Measurements from ENCODE around the gene TAF13.

DNA sequence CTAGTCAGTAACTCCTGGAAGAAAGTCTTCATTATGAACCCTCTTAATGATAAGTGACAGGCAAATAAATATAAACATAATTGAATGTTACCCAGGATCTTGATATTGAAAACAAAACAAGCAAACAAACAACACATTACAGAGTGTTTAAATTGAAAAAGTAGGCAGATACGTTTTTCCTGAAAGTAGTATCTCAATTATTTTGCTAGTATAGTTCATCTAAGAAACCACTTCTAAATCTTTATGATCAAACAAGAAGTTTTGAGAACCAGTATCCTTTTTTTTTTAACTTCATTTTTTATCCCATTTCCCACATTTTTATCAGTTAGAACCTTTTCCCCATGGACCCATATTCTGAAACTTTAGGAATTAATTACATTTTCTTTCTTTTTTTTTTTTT is 30.2 kb downstream of the TAF13 start:
- TF ChIP-seq EZH2 (IDR thresholded peaks at IDR 0.05; ENCODE audit: borderline replicate concordance, low read length) = no peak
- TF ChIP-seq, protein P1, sequence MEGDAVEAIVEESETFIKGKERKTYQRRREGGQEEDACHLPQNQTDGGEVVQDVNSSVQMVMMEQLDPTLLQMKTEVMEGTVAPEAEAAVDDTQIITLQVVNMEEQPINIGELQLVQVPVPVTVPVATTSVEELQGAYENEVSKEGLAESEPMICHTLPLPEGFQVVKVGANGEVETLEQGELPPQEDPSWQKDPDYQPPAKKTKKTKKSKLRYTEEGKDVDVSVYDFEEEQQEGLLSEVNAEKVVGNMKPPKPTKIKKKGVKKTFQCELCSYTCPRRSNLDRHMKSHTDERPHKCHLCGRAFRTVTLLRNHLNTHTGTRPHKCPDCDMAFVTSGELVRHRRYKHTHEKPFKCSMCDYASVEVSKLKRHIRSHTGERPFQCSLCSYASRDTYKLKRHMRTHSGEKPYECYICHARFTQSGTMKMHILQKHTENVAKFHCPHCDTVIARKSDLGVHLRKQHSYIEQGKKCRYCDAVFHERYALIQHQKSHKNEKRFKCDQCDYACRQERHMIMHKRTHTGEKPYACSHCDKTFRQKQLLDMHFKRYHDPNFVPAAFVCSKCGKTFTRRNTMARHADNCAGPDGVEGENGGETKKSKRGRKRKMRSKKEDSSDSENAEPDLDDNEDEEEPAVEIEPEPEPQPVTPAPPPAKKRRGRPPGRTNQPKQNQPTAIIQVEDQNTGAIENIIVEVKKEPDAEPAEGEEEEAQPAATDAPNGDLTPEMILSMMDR (IDR thresholded peaks at IDR 0.05; ENCODE audit: low read length) = no peak

Data from OCI-LY1 (cell line).